Measurements from ENCODE around the gene HDAC11.

HDAC11 gene

GRCh38 chr3:13522236-13522635 lies 42.1 kb downstream of the HDAC11 start:
- DNase-seq = no peak

- DNase-seq = no peak
Measured at GRCh38 chr3:13524979-13525669, 45.0 kb downstream of the HDAC11 start.

GRCh38 chr3:13525827-13526625 lies 45.9 kb downstream of the HDAC11 start:
- DNase-seq = no peak

GRCh38 chr3:13526626-13526949 lies 46.5 kb downstream of the HDAC11 start:
- DNase-seq = no peak

- DNase-seq = peak in 1 of 56 donors; percentile 12
Measured at GRCh38 chr3:13528217-13528867, 48.2 kb downstream of the HDAC11 start.

GRCh38 chr3:13529196-13530112 lies 49.3 kb downstream of the HDAC11 start:
- no peak for DNase-seq

- no peak for DNase-seq
Measured at GRCh38 chr3:13530241-13531009, 50.3 kb downstream of the HDAC11 start.

- DNase-seq = no peak
Measured at GRCh38 chr3:13532085-13532484, 52.0 kb downstream of the HDAC11 start.

- no peak for DNase-seq
Measured at GRCh38 chr3:13532631-13533030, 52.5 kb downstream of the HDAC11 start.

GRCh38 chr3:13533885-13534301 lies 53.8 kb downstream of the HDAC11 start:
- no peak for DNase-seq

GRCh38 chr3:13535526-13535875 lies 55.4 kb downstream of the HDAC11 start:
- no peak for DNase-seq

GRCh38 chr3:13535905-13536304 lies 55.8 kb downstream of the HDAC11 start:
- DNase-seq = peak in 25 of 56 donors; percentile 6 to 59 (median 22)

- DNase-seq = no peak
Measured at GRCh38 chr3:13536432-13536831, 56.3 kb downstream of the HDAC11 start.

GRCh38 chr3:13536832-13537231 lies 56.7 kb downstream of the HDAC11 start:
- DNase-seq = no peak

GRCh38 chr3:13537244-13537908 lies 57.3 kb downstream of the HDAC11 start:
- no peak for DNase-seq

- DNase-seq = no peak
Measured at GRCh38 chr3:13537909-13538296, 57.8 kb downstream of the HDAC11 start.

GRCh38 chr3:13538520-13539291 lies 58.6 kb downstream of the HDAC11 start:
- DNase-seq = no peak

- DNase-seq = no peak
Measured at GRCh38 chr3:13539292-13539638, 59.2 kb downstream of the HDAC11 start.

GRCh38 chr3:13539671-13540070 lies 59.6 kb downstream of the HDAC11 start:
- DNase-seq = no peak
